GM12873 (cell line): Measurements from ENCODE around the gene LRBA.

Experiments
- TF ChIP-seq, protein P1 (sequence below): IDR thresholded peaks from 2 replicates; pipeline ENCODE4 v1.5.1; 2012; ENCODE audit warnings: low read depth, mild to moderate bottlenecking, moderate library complexity, low read length, control low read depth; ENCODE audit not compliant: insufficient read depth; ENCODE audit errors: missing control alignments

Gene LRBA

DNA sequence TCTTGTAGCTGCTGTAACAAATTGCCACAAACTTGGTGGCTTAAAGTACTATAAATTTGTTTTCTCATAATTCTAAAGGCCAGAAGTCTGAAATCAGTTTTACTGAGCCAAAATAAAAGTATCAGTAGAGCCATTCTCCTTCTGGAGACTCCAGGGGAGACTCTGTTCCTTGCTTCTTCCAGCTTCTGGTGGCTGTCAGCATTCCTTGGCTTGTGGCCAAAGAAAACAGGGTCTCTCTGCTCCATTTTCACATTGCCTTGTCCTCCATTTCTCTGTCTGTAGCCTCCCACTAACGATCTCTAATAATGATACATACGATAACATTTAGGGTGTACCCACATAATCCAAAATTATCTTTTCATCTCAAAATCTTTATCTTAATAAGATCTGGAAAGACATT lies 232.8 kb downstream of the LRBA start:
- TF ChIP-seq, protein P1, sequence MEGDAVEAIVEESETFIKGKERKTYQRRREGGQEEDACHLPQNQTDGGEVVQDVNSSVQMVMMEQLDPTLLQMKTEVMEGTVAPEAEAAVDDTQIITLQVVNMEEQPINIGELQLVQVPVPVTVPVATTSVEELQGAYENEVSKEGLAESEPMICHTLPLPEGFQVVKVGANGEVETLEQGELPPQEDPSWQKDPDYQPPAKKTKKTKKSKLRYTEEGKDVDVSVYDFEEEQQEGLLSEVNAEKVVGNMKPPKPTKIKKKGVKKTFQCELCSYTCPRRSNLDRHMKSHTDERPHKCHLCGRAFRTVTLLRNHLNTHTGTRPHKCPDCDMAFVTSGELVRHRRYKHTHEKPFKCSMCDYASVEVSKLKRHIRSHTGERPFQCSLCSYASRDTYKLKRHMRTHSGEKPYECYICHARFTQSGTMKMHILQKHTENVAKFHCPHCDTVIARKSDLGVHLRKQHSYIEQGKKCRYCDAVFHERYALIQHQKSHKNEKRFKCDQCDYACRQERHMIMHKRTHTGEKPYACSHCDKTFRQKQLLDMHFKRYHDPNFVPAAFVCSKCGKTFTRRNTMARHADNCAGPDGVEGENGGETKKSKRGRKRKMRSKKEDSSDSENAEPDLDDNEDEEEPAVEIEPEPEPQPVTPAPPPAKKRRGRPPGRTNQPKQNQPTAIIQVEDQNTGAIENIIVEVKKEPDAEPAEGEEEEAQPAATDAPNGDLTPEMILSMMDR, result no peak

DNA sequence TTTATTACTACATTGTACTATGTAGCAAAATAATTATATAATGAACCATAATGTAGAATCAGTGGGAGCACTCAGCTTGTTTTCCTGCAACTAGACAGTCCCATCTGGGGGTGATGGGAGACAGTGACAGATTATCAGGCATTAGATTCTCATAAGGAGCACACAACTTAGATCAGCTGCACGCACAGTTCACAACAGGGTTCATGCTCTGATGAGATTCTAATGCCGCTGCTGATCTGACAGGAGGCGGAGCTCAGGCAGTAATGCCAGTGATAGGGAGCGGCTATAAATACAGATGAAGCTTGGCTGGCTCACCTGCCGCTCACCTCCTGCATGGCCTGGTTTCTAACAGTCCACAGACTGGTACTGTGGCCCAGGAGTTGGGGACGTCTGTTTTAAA lies 233.9 kb downstream of the LRBA start:
- TF ChIP-seq, protein P1, result no peak

DNA sequence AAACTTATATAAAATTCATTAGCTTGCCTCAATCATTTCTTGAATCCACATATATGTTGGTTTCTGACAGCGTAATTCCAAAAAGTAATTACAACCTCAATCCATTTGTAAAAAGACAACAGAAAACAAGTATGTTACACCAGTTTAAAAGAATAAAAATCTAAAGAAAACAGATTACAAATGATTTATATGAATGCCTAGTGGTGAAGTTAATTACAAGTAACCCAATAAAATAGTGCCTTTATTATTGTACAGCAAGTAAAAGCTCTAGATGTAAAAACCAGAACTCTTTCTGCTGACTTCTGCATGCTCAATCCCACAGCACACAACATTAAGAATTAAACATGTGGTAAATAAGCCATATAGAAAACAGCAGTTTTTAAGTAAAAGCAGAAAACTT lies 235.4 kb downstream of the LRBA start:
- TF ChIP-seq, protein P1, result no peak

DNA sequence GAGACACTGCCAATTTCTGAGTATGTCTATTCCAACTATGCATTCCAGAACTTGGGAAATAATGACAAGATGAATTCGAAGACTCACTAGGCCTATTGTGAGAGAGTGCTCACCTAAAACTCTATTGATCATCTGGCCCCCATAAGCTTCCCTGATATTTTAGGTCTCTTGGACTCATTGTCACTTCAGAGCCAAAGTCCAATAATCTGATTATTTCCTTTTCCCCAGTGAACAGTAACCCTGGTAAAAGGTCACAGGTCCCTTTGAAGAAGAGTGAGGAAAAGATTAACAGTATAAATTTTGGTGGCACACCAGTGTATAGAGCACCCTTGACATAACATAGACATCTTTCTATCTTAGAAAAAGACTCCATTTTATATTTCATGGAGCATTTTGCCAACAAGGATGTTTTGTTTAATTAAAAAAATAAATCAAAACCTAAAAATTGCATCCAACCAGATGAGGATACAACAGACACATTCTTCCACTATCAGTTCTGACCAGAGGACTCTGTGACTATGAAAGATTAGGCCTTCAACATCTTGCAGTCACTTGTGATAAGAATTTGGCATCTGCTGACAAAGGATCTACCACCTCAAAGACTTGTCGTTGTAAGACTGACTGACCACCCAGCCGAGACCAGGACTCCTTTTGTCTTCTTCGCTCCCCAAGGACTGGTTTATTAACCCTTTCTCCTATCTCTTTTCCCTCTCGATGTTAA lies 241.2 kb downstream of the LRBA start:
- TF ChIP-seq, protein P1, result no peak

DNA sequence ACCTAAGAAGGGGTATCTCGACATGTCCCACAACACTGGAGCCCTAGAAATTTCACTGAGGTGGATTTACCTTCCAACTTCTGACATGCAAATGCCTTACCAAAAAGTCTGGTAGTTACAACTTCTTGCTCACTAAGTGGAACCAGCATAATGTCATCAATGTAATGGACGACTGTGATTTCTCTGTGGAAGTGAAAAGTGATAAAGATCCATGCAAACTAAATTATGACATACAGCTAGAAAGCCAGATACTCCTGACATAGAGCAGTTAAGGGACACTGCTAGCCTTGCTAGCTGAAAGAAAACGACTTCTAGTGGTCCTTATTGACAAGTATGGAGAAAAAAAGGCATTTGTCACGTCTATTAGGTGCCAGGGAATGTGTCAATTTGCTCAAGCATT lies 242.1 kb downstream of the LRBA start:
- TF ChIP-seq, protein P1, result no peak

DNA sequence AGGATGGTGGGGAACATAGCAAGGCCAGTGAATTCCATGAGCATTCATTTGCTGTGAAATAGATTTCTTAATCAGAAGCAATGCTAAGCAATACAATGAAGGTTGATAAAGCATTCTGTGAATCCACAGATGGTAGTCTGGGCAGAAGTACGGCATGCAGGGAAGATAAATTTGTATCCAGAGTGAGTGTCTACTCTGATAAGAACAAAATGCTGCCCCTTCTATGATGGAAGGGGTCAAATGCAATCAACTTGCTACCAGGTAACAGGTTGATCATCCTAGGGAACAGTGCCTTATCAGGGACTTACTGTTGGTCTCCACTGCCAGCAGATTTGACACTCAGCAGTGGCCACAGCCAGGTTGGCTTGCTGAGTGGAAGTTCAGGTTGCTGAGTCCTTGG lies 243.7 kb downstream of the LRBA start:
- TF ChIP-seq, protein P1, result no peak

DNA sequence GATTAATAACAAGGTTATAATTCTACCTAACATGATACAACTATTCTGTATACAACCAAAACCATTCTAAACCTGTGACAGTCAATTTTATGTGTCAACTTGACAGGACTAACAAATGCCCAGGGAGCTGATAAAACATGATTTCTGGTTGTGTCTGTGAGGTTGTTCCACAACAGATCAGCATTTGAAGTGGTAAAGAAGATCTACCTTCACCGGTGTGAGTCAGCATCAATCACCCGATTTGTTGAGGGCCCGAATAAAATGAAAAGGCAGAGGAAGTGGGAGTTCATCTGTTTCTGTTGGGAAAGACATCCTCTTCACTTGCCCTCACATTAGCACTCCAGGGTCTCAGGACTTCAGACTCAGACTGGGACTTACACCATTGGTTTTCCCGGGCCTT lies 245.2 kb downstream of the LRBA start:
- TF ChIP-seq, protein P1, result no peak
